PC-9 (cell line): ENCODE results near the gene PSD2. TPM values are rescaled to one million over a fixed set of nuclear protein-coding genes. Genes with fewer than 3 reads are reported as not detected.

Experiments
- BruUV-seq: library from RNA; stranded (reverse); fragments of 400-500 nt; replicated peaks from 2 replicates; lab custom pipeline; 2021; lab: Mats Ljungman, UMichigan
- CTCF ChIA-PET: fragments of 300-600 bp; sonication (Branson Sonifier 250); formaldehyde crosslinking; loops from one replicate; lab custom pipeline; 2022; ENCODE audit warnings: antibody characterized with exemption; lab: Charles Lee
- POLR2A ChIA-PET: fragments of 300-600 bp; sonication (Branson Sonifier 250); formaldehyde crosslinking; loops from one replicate; lab custom pipeline; 2022; ENCODE audit warnings: antibody characterized with exemption; ENCODE audit not compliant: unreplicated experiment; lab: Charles Lee
- DNase-seq, 2 experiments: peaks; one replicate each; pipeline versions ENCODE4 v3.0.0 to v3.0.0-alpha.2; 2015 to 2022; ENCODE audit warnings: mixed read lengths in 1 of 2
- H2AFZ ChIP-seq: fragments of 200-600 bp; sonication (generic); 2 replicates; pipeline ENCODE4 v1.8.1; 2017; ENCODE audit warnings: antibody characterized with exemption
- H3F3A ChIP-seq: fragments of 200-600 bp; sonication (generic); 2 replicates; pipeline ENCODE4 v1.8.1; 2017; ENCODE audit warnings: antibody characterized with exemption, mild to moderate bottlenecking, low read depth; ENCODE audit not compliant: insufficient read depth
- H3K27ac ChIP-seq: fragments of 200-600 bp; sonication (generic); 2 replicates; pipeline ENCODE4 v1.6.1; 2016; ENCODE audit warnings: mixed run types
- H3K27me3 ChIP-seq: fragments of 200-600 bp; sonication (generic); 2 replicates; pipeline ENCODE4 v1.6.1; 2016; ENCODE audit warnings: low read depth, mixed run types; ENCODE audit not compliant: insufficient read depth
- H3K36me3 ChIP-seq: fragments of 200-600 bp; sonication (generic); 2 replicates; pipeline ENCODE4 v1.6.1; 2016; ENCODE audit warnings: low read depth, mixed run types
- H3K4me1 ChIP-seq: fragments of 200-600 bp; sonication (generic); replicated peaks from 2 replicates; pipeline ENCODE4 v1.6.1; 2016; ENCODE audit warnings: mixed run types; ENCODE audit not compliant: insufficient read depth
- H3K4me2 ChIP-seq: fragments of 200-600 bp; sonication (generic); 2 replicates; pipeline ENCODE4 v1.6.1; 2017; ENCODE audit warnings: mixed run types
- H3K4me3 ChIP-seq: fragments of 200-600 bp; sonication (generic); 2 replicates; pipeline ENCODE4 v1.6.1; 2016; ENCODE audit warnings: mixed run types
- H3K79me2 ChIP-seq: fragments of 200-600 bp; sonication (generic); 2 replicates; pipeline ENCODE4 v1.6.1; 2017; ENCODE audit warnings: low read depth, mixed run types
- H3K9me2 ChIP-seq: fragments of 200-600 bp; sonication (generic); 2 replicates; pipeline ENCODE4 v1.8.1; 2017; ENCODE audit warnings: mild to moderate bottlenecking; ENCODE audit not compliant: insufficient read depth
- H3K9me3 ChIP-seq: fragments of 200-600 bp; sonication (generic); 2 replicates; pipeline ENCODE4 v1.8.1; 2016; ENCODE audit warnings: low read depth; ENCODE audit not compliant: insufficient read depth
- H4K20me1 ChIP-seq: fragments of 200-600 bp; sonication (generic); 2 replicates; pipeline ENCODE4 v1.8.1; 2017; ENCODE audit not compliant: insufficient read depth
- CTCF ChIP-seq: fragments of 200-600 bp; sonication (generic); conservative IDR thresholded peaks from 2 replicates; pipeline ENCODE4 v1.6.1; 2017; ENCODE audit warnings: mixed run types, antibody characterized with exemption, mild to moderate bottlenecking, moderate library complexity
- EZH2 ChIP-seq: fragments of 200-600 bp; sonication (generic); IDR thresholded peaks from 2 replicates; pipeline ENCODE4 v1.8.0; 2017; ENCODE audit warnings: antibody characterized with exemption, low read depth
- intact Hi-C: fragments of 100-400 bp; cut with micrococcal nuclease; formaldehyde crosslinking; loops from one replicate; pipeline ENCODE4 v1.10.0; 2022; ENCODE audit not compliant: unreplicated experiment
- total RNA-seq: library from RNA; stranded (reverse); gene quantifications from 2 replicates; pipeline ENCODE4 v1.2.3, GENCODE V29; 2021

PSD2 gene
- total RNA-seq, 1 experiment from 2014 or later, result 0.07 TPM

DNA sequence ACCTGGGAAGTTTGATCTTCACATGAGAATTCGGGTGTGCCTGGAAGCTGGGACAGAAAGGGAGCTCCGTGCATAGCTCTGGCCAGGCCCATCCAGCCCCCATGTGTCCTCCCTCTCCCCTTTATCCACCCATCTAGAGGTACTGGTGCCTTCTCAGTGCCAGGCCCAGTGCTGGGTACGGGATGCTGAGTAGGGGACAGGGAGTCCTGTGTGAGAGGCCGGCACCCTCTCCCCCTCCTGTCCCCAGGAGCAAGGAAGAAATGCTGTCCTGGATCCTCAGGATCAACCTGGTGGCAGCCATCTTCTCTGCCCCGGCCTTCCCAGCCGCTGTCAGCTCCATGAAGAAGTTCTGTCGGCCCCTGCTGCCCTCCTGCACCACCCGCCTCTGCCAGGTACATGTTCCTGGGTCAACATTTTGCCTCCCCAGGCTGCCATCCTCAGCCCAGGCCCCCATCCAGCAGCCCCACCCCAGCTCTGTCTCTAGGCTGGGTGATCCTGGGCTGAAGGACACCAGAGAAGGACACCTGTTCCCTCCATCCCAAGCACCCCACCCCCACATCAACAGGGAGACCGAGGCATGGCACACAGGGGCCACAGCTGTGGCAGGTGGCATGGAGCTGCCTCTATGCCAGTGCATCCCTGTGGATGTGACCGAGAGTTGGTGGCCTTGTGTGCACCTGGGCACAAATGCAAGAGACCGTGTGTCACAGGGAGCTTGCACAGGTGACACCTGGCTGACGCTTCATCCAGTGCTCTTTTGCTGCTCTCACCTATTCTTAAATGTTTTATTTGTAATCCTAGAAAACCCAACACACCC, 43.0 kb downstream of the PSD2 start:
- H3K9me3 ChIP-seq, result no peaks in the 10 kb centered on the region
- H3K9me2 ChIP-seq, result no peaks in the 10 kb centered on the region
- H3K4me2 ChIP-seq, result no peak overlapping the region
- no peaks in the 10 kb centered on the region for H3K79me2 ChIP-seq
- no peak for DNase-seq
- no peak overlapping the region for H3K27ac ChIP-seq
- H3K4me1 ChIP-seq, result no peaks in the 10 kb centered on the region
- CTCF ChIA-PET, result no interaction called here
- H3F3A ChIP-seq, result no peaks in the 10 kb centered on the region
- no peak overlapping the region for H3K4me3 ChIP-seq
- H4K20me1 ChIP-seq, result no peaks in the 10 kb centered on the region
- TF ChIP-seq EZH2, result no peak
- no peak for TF ChIP-seq CTCF
- no peaks in the 10 kb centered on the region for H3K36me3 ChIP-seq
- peaks cover 17% of the 10 kb centered on the region for H3K27me3 ChIP-seq
- POLR2A ChIA-PET, result no interaction called here
- BruUV-seq, result no TSS peak
- no peak overlapping the region for H2AFZ ChIP-seq
- intact Hi-C loops, result no loop called here

GRCh38 chr5:139839232-139839815, 43.7 kb downstream of the PSD2 start:
- no peak for TF ChIP-seq CTCF
- no peaks in the 10 kb centered on the region for H3K9me2 ChIP-seq
- no peak overlapping the region for H3K4me3 ChIP-seq
- ChIA-PET CTCF (no interaction called here), POLR2A (no interaction called here)
- H3F3A ChIP-seq, result no peaks in the 10 kb centered on the region
- no peaks in the 10 kb centered on the region for H3K79me2 ChIP-seq
- no peak for DNase-seq
- no peak overlapping the region for H3K4me2 ChIP-seq
- H2AFZ ChIP-seq, result no peak overlapping the region
- BruUV-seq, result no TSS peak
- H3K9me3 ChIP-seq, result no peaks in the 10 kb centered on the region
- H4K20me1 ChIP-seq, result no peaks in the 10 kb centered on the region
- no peaks in the 10 kb centered on the region for H3K36me3 ChIP-seq
- peaks cover 12% of the 10 kb centered on the region for H3K27me3 ChIP-seq
- H3K4me1 ChIP-seq, result no peaks in the 10 kb centered on the region
- intact Hi-C loops, result no loop called here
- no peak overlapping the region for H3K27ac ChIP-seq

GRCh38 chr5:139839918-139840317, 44.3 kb downstream of the PSD2 start:
- CTCF ChIA-PET, result no interaction called here

More at GRCh38 chr5:139839918-139840317, 44.3 kb downstream of the PSD2 start:
- no peak for TF ChIP-seq EZH2
- Histone ChIP-seq H3K9me3 (no peaks in the 10 kb centered on the region), H3K4me1 (no peaks in the 10 kb centered on the region), H3K36me3 (no peaks in the 10 kb centered on the region), H3K27ac (no peak overlapping the region), H3K79me2 (no peaks in the 10 kb centered on the region), H3K9me2 (no peaks in the 10 kb centered on the region), H4K20me1 (no peaks in the 10 kb centered on the region), H3F3A (no peaks in the 10 kb centered on the region), H3K4me2 (no peak overlapping the region), H2AFZ (no peak overlapping the region), H3K27me3 (peaks cover 7% of the 10 kb centered on the region; the same call in 1 of the 2 replicates), H3K4me3 (no peak overlapping the region)
- BruUV-seq, result no TSS peak
- intact Hi-C loops, result no loop called here
- POLR2A ChIA-PET, result no interaction called here
- no peak for DNase-seq
